Esophagus squamous epithelium (tissue), 4 donors: ENCODE measurements around the gene MYPOP.

ENCODE experiments used
- POLR2A ChIP-seq, 4 donors: fragments of 450-650 bp; IDR thresholded peaks; one replicate each; pipeline ENCODE4 v1.6.1; 2017; ENCODE audit warnings: antibody characterized with exemption in 4 of 4, mild to moderate bottlenecking in 4 of 4, moderate library complexity in 3 of 4
- TF ChIP-seq, protein P1 (sequence below), 6 experiments: fragments of 450-650 bp in 4 of 6; fragments of 200-600 bp in 2 of 6; sonication (generic) in 2 of 6; IDR thresholded peaks; one replicate each; pipeline ENCODE4 v1.5.1; 2016 to 2019; ENCODE audit warnings: antibody characterized with exemption in 6 of 6, mild to moderate bottlenecking in 4 of 6, moderate library complexity in 4 of 6

DNA sequence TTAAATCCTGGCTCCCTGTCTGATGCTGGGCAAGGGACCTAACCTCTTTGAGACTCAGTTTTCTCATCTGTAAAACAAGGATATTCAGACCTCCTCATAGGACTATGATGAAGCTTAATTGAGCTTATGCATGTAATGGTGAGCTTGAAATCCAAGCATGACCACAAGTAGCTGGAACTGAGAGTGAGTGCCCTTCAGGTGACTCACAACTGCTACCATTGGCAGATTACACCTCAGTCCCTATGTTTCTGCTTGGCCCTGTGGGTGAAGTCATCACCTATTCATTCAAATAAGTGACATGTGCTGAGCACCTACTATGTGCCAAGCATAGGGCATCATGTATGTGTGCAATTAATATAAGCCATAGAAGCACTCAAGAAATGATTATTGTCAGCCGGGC lies 45.5 kb upstream of the MYPOP start:
- TF ChIP-seq, protein P1, sequence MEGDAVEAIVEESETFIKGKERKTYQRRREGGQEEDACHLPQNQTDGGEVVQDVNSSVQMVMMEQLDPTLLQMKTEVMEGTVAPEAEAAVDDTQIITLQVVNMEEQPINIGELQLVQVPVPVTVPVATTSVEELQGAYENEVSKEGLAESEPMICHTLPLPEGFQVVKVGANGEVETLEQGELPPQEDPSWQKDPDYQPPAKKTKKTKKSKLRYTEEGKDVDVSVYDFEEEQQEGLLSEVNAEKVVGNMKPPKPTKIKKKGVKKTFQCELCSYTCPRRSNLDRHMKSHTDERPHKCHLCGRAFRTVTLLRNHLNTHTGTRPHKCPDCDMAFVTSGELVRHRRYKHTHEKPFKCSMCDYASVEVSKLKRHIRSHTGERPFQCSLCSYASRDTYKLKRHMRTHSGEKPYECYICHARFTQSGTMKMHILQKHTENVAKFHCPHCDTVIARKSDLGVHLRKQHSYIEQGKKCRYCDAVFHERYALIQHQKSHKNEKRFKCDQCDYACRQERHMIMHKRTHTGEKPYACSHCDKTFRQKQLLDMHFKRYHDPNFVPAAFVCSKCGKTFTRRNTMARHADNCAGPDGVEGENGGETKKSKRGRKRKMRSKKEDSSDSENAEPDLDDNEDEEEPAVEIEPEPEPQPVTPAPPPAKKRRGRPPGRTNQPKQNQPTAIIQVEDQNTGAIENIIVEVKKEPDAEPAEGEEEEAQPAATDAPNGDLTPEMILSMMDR (IDR thresholded peaks at IDR 0.05): no peak
- TF ChIP-seq POLR2A (IDR thresholded peaks at IDR 0.05): no peak
